Ramos (cell line): Measurements from ENCODE around the gene LRRC30.

Source experiments
- in situ Hi-C: fragments of 300-500 bp; cut with MboI; formaldehyde crosslinking; loops from one replicate; pipeline ENCODE4 v1.14.3; 2022; ENCODE audit warnings: low sequenced_read_pairs; ENCODE audit not compliant: unreplicated experiment

LRRC30 gene

DNA sequence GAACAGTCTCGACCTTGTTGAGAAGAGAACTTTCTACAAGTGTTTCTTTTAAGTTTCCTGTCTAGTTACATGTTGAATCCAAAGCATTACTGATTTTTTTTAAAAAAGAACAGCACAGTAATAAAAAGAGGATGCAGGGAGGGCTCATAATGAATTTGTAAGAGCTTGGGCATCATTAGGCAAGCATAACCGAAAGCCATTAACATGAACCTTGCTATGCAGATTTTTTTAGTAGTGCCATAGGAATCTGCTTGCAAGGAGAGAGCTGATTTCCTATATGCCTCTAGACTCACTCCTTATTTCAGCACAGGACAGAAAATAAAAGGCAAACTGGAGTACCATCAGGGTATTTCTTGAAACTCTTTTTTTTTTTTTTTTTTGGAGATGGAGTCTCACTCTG is 5.2 kb downstream of the LRRC30 start:
- in situ Hi-C loops = no loop called here

- in situ Hi-C loops = no loop called here
These were observed 6.0 kb downstream of the LRRC30 start for GRCh38 chr18:7236933-7237332.

DNA sequence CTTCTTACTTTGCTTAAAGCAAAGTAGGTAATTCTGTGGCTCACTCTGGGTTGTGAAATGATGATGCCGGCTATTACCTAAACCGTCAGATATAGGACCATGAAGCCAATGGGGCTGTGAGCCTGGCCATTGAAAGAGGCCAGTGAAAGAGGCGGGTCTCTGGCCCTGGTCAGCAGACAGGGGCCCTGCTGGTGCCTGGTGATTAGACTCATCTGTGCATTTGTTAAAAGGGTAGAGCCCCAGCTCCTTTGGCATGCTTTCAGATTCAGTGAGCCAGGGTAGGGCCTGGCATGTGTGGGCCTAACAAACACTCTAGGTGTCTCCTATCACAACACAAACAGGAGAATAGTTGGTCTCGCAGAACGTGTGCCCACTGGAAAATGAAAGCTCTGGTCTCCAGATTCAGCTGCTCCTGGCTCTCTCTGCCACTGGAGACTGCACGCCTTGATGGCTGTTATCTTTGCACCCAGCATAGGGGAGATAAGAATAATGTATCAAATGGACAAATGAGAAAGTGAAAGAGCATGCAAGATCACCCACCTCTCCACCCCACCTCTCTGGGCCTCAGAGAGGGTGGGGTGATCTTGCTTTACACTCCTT is 6.9 kb downstream of the LRRC30 start:
- in situ Hi-C loops = no loop called here

- in situ Hi-C loops = no loop called here
These were observed 12.0 kb downstream of the LRRC30 start for GRCh38 chr18:7242926-7243325.

DNA sequence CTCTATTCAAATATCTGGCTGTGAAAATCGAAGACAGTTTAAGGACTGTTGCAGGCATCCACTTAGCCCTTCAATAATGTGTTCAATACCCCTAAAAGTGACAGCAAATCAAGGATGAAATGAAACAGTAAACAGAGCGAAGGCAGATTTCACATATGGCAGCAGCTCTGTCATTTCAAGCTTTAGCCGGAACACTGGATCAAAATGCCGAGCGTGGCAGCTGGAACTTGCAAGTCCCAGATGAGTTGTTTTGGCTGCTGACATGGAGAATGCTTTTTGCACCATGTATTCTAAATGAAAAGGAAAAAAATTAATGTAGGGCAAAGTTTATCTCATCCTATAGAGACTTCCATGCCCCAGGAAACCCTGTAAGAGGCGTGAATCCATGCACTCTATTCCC is 18.0 kb downstream of the LRRC30 start:
- in situ Hi-C loops = no loop called here

- in situ Hi-C loops = no loop called here
These were observed 23.3 kb downstream of the LRRC30 start for GRCh38 chr18:7254163-7254562.

GRCh38 chr18:7255054-7255453 is 24.2 kb downstream of the LRRC30 start:
- in situ Hi-C loops = no loop called here

- in situ Hi-C loops = no loop called here
These were observed 24.8 kb downstream of the LRRC30 start for GRCh38 chr18:7255643-7256042.

- in situ Hi-C loops = no loop called here
These were observed 25.9 kb downstream of the LRRC30 start for GRCh38 chr18:7256618-7257425.

GRCh38 chr18:7257426-7257740 is 26.5 kb downstream of the LRRC30 start:
- in situ Hi-C loops = no loop called here

GRCh38 chr18:7259475-7259874 is 28.6 kb downstream of the LRRC30 start:
- in situ Hi-C loops = no loop called here

- in situ Hi-C loops = no loop called here
These were observed 30.3 kb downstream of the LRRC30 start for GRCh38 chr18:7261199-7261598.

- in situ Hi-C loops = no loop called here
These were observed 37.1 kb downstream of the LRRC30 start for GRCh38 chr18:7267973-7268372.

DNA sequence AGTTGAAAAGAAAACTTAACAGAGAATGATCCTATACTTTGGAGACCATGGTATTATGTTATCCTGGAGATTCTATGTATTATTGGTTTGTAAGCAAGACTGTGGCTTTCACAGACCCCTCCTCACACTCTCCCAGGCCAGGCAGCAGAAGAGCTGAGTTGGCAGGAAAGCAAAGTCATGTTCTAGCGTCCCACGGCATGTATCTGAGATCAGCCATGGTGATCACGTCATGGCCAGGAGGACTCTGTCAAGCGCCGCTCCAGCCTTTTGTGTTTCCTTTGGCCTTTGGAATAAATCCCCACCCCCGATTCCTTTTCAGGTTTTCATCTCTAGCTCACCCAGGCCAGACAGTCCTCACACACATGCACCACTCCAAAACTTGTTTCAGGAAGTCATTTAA is 39.1 kb downstream of the LRRC30 start:
- in situ Hi-C loops = no loop called here

DNA sequence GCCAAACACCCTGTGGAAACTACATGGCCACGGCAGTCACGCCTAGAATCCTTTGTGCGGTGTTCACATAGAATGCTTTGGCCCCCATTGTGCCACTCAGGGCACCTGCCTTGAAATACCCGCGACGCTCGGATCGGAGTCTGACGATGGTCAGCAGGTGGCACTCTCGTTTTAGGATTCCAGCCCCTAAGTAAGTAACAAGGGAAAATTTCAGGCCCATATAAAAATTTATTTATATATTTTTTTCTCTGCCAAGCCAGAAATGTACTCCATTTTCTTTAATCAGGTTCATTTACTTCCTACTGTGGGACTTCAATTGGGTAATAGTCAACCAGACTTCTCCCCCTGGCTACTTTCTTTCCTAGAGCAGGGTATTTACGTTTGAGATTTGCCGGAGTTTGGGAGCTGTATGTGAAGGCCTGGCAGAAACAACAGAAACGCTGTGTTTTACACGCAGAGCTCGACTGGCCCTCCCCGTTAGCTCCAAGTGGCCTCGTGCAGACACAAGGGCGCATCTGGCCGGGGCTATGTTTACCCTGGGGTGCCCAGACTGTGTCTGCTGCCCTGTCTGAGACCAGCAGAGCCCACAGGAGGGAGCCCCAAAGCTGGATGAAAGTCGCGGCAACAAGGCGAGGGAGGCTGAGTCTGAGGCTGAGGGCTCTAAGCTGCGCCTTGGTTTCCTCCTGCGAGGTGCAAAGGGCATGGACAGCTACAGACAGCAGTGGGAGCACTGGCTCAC is 41.6 kb downstream of the LRRC30 start:
- in situ Hi-C loops = no loop called here

- in situ Hi-C loops = no loop called here
These were observed 42.5 kb downstream of the LRRC30 start for GRCh38 chr18:7273301-7273921.

GRCh38 chr18:7281579-7281978 is 50.7 kb downstream of the LRRC30 start:
- in situ Hi-C loops = loop anchor here (25.0 kb wide), 1 partner anchor 106 kb away; no protein-coding TSS in a partner anchor
